GM21786 (cell line): ENCODE results near the gene NEURL3.
"Not testable (repeated sequence)": the region's sequence is repeated elsewhere in the genome, so short reads cannot be mapped to it uniquely, and the experiment has no call there.

ENCODE experiments used
- ATAC-seq: cut with Tn5 transposase; IDR thresholded peaks from one replicate; pipeline ENCODE4 v1.9.1; 2021; ENCODE audit not compliant: unreplicated experiment

NEURL3 gene

GRCh38 chr2:96486696-96487095 is 18.5 kb downstream of the NEURL3 start:
- ATAC-seq, result no peak

- ATAC-seq, result peak; percentile 84
Measured at GRCh38 chr2:96485751-96486651, 19.2 kb downstream of the NEURL3 start.

GRCh38 chr2:96485350-96485749 is 19.8 kb downstream of the NEURL3 start:
- ATAC-seq, result no peak

GRCh38 chr2:96484091-96484490 is 21.1 kb downstream of the NEURL3 start:
- no peak for ATAC-seq

GRCh38 chr2:96477458-96477857 is 27.7 kb downstream of the NEURL3 start:
- ATAC-seq, result no peak

GRCh38 chr2:96471772-96472171 is 33.4 kb downstream of the NEURL3 start:
- no peak for ATAC-seq

GRCh38 chr2:96470636-96471035 is 34.5 kb downstream of the NEURL3 start:
- ATAC-seq, result no peak

GRCh38 chr2:96470109-96470508 is 35.0 kb downstream of the NEURL3 start:
- ATAC-seq, result no peak

DNA sequence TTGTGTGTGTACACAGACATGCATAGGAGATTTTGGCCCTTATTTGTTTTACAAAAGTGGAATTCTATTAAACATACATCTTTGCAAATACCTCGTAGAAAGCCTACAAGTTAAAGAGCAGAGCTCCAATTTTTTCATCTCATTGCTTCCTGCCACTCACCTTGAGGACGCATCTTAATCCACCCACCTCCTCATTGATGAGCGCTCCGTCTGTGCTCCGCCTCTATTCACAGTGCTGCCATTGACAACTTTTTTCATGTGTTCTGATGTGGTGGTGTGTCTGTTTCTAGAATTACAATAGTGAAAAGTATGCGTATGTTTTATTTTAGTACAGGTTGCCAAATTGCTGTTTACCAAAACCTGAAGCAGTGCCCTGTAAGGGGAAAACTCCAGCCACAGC is 36.3 kb downstream of the NEURL3 start:
- ATAC-seq, result no peak

DNA sequence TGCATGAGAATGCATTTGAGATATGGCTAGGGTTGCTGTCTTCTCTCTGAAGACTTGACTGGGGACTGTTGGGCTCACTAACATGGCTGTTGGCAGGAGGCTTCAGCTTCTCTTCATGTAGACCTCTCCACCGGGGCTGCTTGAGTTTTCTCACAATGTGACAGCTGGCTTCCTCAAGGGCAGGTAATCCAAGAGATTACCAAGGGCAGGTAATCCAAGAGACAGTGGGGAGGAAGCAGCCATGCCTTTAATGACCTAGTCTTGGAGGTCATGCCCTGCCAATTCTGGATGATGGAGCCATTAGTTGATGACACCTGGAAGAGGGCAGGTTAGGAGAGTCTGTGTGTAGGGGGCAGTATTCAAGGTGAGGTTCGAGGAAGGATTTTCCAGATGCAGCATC is 40.5 kb downstream of the NEURL3 start:
- ATAC-seq, result no peak

DNA sequence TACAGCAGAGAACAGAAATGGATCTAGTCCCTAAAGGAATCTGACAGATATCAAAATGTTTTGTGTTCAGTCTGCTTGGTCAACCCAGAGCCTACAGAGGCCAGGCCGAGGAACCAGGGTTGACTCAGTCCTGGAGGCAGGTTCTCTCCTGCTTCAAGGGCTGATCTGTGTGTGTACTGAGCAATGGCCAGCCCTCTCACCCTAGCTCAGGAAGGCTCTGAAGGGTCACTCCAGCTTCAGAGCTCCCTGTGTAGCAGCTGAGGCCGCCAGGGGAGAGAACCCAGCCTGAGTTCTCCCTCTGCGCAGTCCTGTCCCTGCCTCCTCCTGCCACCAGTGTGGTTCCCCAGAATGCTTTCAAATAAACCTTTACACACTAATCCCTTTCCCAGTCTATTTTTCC is 41.1 kb downstream of the NEURL3 start:
- ATAC-seq, result no peak

GRCh38 chr2:96463119-96463518 is 42.0 kb downstream of the NEURL3 start:
- ATAC-seq, result no peak

GRCh38 chr2:96461616-96462015 is 43.5 kb downstream of the NEURL3 start:
- not testable (repeated sequence) for ATAC-seq

- no peak for ATAC-seq
Measured at GRCh38 chr2:96452053-96452452, 53.1 kb downstream of the NEURL3 start.

DNA sequence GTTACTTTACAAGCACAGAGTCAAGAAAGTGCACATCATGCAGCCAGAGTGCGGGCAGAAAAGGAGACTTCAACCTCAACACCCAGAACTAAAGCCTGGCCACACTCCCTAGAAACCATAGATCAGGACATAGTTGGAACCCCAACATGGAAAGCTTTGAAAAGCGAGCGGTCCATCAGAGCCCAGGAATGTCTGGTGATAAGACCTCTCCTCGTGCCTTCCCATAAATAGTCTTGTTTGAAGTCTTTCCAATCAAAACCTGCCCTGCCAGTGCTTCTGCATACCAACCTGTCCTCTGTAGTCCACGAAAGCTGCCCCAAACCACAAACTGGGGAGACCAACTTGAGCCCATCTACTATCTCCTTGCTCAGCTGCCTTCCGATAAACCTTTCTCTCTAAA is 55.5 kb downstream of the NEURL3 start:
- no peak for ATAC-seq

- ATAC-seq, result no peak
Measured at GRCh38 chr2:96449174-96449573, 56.0 kb downstream of the NEURL3 start.

DNA sequence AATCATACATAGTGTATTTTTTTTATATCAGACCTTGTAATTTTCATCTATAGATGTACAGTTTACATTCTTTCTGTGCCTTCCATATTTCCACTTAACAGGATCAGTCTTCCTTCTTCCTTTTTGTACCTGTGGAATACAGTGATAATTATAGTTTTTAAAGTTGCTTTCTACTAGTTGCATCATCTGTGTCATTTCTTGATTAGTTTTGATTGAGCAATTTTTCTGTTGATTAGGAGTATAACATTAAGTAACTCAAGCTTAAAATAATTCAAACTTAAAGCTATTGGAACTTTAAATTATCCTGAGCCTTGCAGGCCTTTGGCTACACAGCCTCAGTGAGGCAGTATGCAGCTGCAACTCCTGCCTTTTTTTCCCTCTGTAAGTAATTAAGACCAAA is 57.4 kb downstream of the NEURL3 start:
- no peak for ATAC-seq
